MCF 10A (cell line): ENCODE results near the gene ROCK2. TPM values are rescaled to one million over a fixed set of nuclear protein-coding genes. Genes with fewer than 3 reads are reported as not detected.
A peak's percentile ranks its signal among the peaks of the same experiment; 100 is the strongest.

ENCODE experiments used
- BruUV-seq: library from RNA; stranded (reverse); fragments of 400-500 nt; replicated peaks from 2 replicates; lab custom pipeline; 2021; lab: Mats Ljungman, UMichigan
- CTCF ChIA-PET: fragments of 300-600 bp; sonication (Branson Sonifier 250); formaldehyde crosslinking; extraction: SDS; loops from one replicate; lab custom pipeline; 2021; ENCODE audit warnings: antibody characterized with exemption, inconsistent platforms; lab: Yijun Ruan, JAX
- POLR2A ChIA-PET: fragments of 300-600, 350-650 bp; sonication (Branson Sonifier 250); formaldehyde crosslinking; extraction: SDS; loops from one replicate; lab custom pipeline; 2020; ENCODE audit warnings: antibody characterized with exemption, inconsistent platforms; lab: Yijun Ruan, JAX
- DNase-seq: peaks from one replicate; pipeline ENCODE4 v3.0.0-alpha.2; 2018; ENCODE audit not compliant: unreplicated experiment
- H3K27ac Mint-ChIP-seq: one replicate; pipeline ENCODE4 v1.8.0; 2022; ENCODE audit warnings: mild to moderate bottlenecking, low read depth, mixed read lengths; ENCODE audit not compliant: unreplicated experiment
- H3K27me3 Mint-ChIP-seq: one replicate; pipeline ENCODE4 v1.8.0; 2022; ENCODE audit warnings: mixed read lengths; ENCODE audit not compliant: insufficient read depth, unreplicated experiment
- H3K36me3 Mint-ChIP-seq: one replicate; pipeline ENCODE4 v1.8.0; 2022; ENCODE audit warnings: mild to moderate bottlenecking, moderate library complexity, mixed read lengths; ENCODE audit not compliant: insufficient read depth, unreplicated experiment
- H3K4me1 Mint-ChIP-seq: one replicate; pipeline ENCODE4 v1.8.0; 2022; ENCODE audit warnings: mixed read lengths; ENCODE audit not compliant: insufficient read depth, unreplicated experiment
- H3K4me3 Mint-ChIP-seq: one replicate; pipeline ENCODE4 v1.8.0; 2022; ENCODE audit warnings: mild to moderate bottlenecking, moderate library complexity, mixed read lengths; ENCODE audit not compliant: unreplicated experiment
- H3K9me3 Mint-ChIP-seq: one replicate; pipeline ENCODE4 v1.8.0; 2022; ENCODE audit warnings: mixed read lengths; ENCODE audit not compliant: unreplicated experiment
- CTCF ChIP-seq: fragments of 200-600 bp; IDR thresholded peaks from one replicate; pipeline ENCODE4 v1.8.0; 2022; ENCODE audit warnings: antibody characterized with exemption, mild to moderate bottlenecking; ENCODE audit not compliant: unreplicated experiment
- intact Hi-C: fragments of 100-400 bp; cut with micrococcal nuclease; formaldehyde crosslinking; loops from 2 replicates; pipeline ENCODE4 v1.14.1; 2022
- total RNA-seq: library from RNA; stranded (reverse); gene quantifications from 2 replicates; pipeline ENCODE4 v1.2.3, GENCODE V29; 2022

The ROCK2 gene
- total RNA-seq, 1 experiment from 2014 or later, result 40.7 TPM

DNA sequence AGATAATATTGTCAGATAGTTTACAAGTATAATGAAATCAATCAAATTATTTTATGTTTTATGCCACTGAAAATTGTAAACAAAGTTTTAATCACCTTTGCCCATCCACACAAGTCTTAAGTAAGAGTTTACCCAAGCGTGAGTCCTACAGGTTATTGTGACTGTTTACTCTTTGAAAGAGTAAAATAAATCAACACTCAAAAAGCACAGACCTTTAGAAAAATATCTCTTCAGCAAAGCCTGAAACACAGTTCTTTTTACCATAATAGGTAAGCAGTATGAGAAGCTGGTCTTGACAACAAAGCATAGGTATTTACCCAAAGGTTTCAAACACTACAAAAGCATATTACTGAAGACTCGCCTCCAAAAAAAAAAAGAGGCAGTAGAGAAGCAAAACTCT is 3.7 kb downstream of the ROCK2 start:
- no TSS peak for BruUV-seq
- POLR2A ChIA-PET, result interaction anchor here (0.7 to 6.1 kb wide), 7 partner anchors 13 to 1908 kb away, joined by 3 to 147 read pairs (median 4); partner anchors contain the start of gene E2F6
- intact Hi-C loops, result no loop called here
- Mint-ChIP-seq H3K27ac (peak overlapping the region; percentile 49), H3K36me3 (peaks cover 5% of the 10 kb centered on the region), H3K4me3 (peak overlapping the region; percentile 37), H3K9me3 (no peaks in the 10 kb centered on the region), H3K4me1 (peaks cover 12% of the 10 kb centered on the region), H3K27me3 (no peaks in the 10 kb centered on the region)
- CTCF ChIA-PET, result interaction anchor here (1.3 kb wide), 1 partner anchor 106 kb away, joined by 4 read pairs; no protein-coding TSS in a partner anchor
- DNase-seq, result no peak
- no peak for TF ChIP-seq CTCF

DNA sequence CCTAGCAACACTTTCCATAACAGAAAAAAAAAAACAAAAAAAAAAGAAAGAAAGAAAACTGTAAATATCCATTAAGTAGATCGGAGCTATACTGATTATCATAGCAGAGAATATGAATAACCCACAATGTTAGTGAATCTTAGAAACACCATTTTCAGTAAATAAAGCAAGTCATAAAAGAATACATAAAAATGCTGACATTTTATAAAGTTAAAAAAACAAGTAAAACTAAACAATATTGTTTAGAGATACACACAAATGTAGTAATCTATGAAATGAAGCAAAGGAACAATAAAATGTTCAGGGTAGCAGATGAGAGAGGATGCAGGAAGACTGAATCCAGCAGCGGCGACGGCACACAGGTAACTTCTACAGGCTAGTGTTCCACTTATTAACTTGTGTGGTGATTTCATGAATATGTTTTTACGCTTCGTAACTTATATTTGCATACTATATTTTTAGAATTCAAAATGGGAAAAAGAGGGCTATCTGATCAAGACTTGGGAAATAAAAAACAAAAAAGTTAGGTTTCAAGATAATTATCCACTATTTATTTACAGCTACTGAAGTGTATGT is 4.8 kb downstream of the ROCK2 start:
- Mint-ChIP-seq H3K4me3 (no peak overlapping the region), H3K27ac (peak overlapping the region; percentile 49), H3K36me3 (peaks cover 5% of the 10 kb centered on the region), H3K4me1 (peaks cover 21% of the 10 kb centered on the region), H3K9me3 (no peaks in the 10 kb centered on the region), H3K27me3 (no peaks in the 10 kb centered on the region)
- BruUV-seq, result no TSS peak
- POLR2A ChIA-PET, result interaction anchor here (1.4 kb wide), 1 partner anchor 14 kb away, joined by 4 read pairs; no protein-coding TSS in a partner anchor
- DNase-seq, result no peak
- CTCF ChIA-PET, result interaction anchor here (0.6 to 0.7 kb wide), 2 partner anchors 35 to 59 kb away, joined by 3 read pairs; no protein-coding TSS in a partner anchor
- TF ChIP-seq CTCF, result no peak
- intact Hi-C loops, result no loop called here

- CTCF ChIA-PET, result no interaction called here
- Mint-ChIP-seq H3K4me3 (no peak overlapping the region), H3K4me1 (peaks cover 21% of the 10 kb centered on the region)
Observed at GRCh38 chr2:11338580-11338979, 5.9 kb downstream of the ROCK2 start.

GRCh38 chr2:11337909-11338308 is 6.5 kb downstream of the ROCK2 start:
- BruUV-seq, result no TSS peak
- no peak for TF ChIP-seq CTCF
- POLR2A ChIA-PET, result no interaction called here
- intact Hi-C loops, result no loop called here
- DNase-seq, result no peak
- Mint-ChIP-seq H3K27ac (no peak overlapping the region), H3K4me3 (no peak overlapping the region), H3K36me3 (peaks cover 5% of the 10 kb centered on the region), H3K4me1 (peaks cover 21% of the 10 kb centered on the region), H3K9me3 (no peaks in the 10 kb centered on the region), H3K27me3 (no peaks in the 10 kb centered on the region)
- CTCF ChIA-PET, result no interaction called here

More at GRCh38 chr2:11338580-11338979, 5.9 kb downstream of the ROCK2 start:
- H3K36me3 Mint-ChIP-seq, result peaks cover 5% of the 10 kb centered on the region
- intact Hi-C loops, result no loop called here
- no peaks in the 10 kb centered on the region for H3K27me3 Mint-ChIP-seq
- H3K27ac Mint-ChIP-seq, result no peak overlapping the region
- POLR2A ChIA-PET, result no interaction called here
- TF ChIP-seq CTCF, result no peak
- no TSS peak for BruUV-seq
- DNase-seq, result no peak
- H3K9me3 Mint-ChIP-seq, result no peaks in the 10 kb centered on the region
